Heart right ventricle (tissue), 16 donors: ENCODE data around the gene FAXDC2. TPM values are rescaled to one million over a fixed set of nuclear protein-coding genes. Genes with fewer than 3 reads are reported as not detected.

Source experiments
- ATAC-seq, 8 donors: fragments of 200-7000 bp; cut with Tn5 transposase; one replicate each; pipeline ENCODE4 v1.9.1; 2020; ENCODE audit warnings: mild to moderate bottlenecking in 8 of 8, moderate library complexity in 8 of 8, moderate number of reproducible peaks in 1 of 8
- DNase-seq, 2 donors: peaks; one replicate each; pipeline ENCODE4 v3.0.0-alpha.2; 2020
- H3K27ac ChIP-seq, 10 donors: fragments of 200-600 bp; sonication (generic) in 2 of 10; one replicate each; pipeline versions ENCODE4 v1.5.0 to v1.8.0; 2020 to 2022; ENCODE audit warnings: mild to moderate bottlenecking in 3 of 10
- H3K27me3 ChIP-seq, 7 donors: fragments of 200-600 bp; one replicate each; pipeline ENCODE4 v1.8.0; 2021 to 2022; ENCODE audit warnings: mild to moderate bottlenecking in 2 of 7
- H3K36me3 ChIP-seq, 9 donors: fragments of 200-600 bp; sonication (generic) in 1 of 9; one replicate each; pipeline versions ENCODE4 v1.5.0 to v1.8.0; 2020 to 2022; ENCODE audit warnings: mild to moderate bottlenecking in 2 of 9
- H3K4me1 ChIP-seq, 9 donors: fragments of 200-600 bp; sonication (generic) in 1 of 9; one replicate each; pipeline versions ENCODE4 v1.5.0 to v1.8.0; 2020 to 2022; ENCODE audit warnings: mild to moderate bottlenecking in 4 of 9
- H3K4me3 ChIP-seq, 10 donors: fragments of 200-600 bp; sonication (generic) in 2 of 10; one replicate each; pipeline versions ENCODE4 v1.5.0 to v1.8.0; 2020 to 2022; ENCODE audit warnings: mild to moderate bottlenecking in 7 of 10, moderate library complexity in 2 of 10
- H3K9me3 ChIP-seq, 11 donors: fragments of 200-600 bp in 10 of 11; sonication (generic) in 2 of 11; one replicate each; pipeline versions ENCODE4 v1.5.0 to v1.8.0; 2013 to 2022; ENCODE audit warnings: mild to moderate bottlenecking in 2 of 11, control low read depth in 1 of 11, moderate library complexity in 1 of 11
- WGBS, 2 donors: extraction: QIAGEN DNeasy Blood & Tissue Kit; methylation state at CpG; one replicate each; pipeline ENCODE4 v1.1.7; 2013; ENCODE audit warnings: inconsistent platforms in 1 of 2; 5-methylcytosine and 5-hydroxymethylcytosine counted together
- intact Hi-C, 10 donors: fragments of 100-400 bp; cut with DNase I; formaldehyde crosslinking; loops; one replicate each; pipeline versions ENCODE4 v1.11.1 to v1.14.2; 2022
- polyA plus RNA-seq, 2 donors: library from polyadenylated mRNA; stranded (reverse); fragments of 200-250 nt; gene quantifications; one replicate each; pipeline ENCODE4 v1.2.3, GENCODE V29; 2013
- total RNA-seq, 10 donors: library from RNA; stranded (reverse); fragmentation: NEBNext Ultra II Directional in 3 of 10; extraction: Animal tissue kit (Norgen Biotek cat#: 25700) in 3 of 10; gene quantifications; one replicate each; pipeline versions ENCODE4 v1.2.1 to v1.2.4, GENCODE V29; 2021 to 2023
- TF ChIP-seq, protein P1 (sequence below), 9 donors: fragments of 200-600 bp; sonication (generic) in 2 of 9; IDR thresholded peaks; one replicate each; pipeline versions ENCODE4 v1.5.0 to v1.8.0; 2021 to 2022; ENCODE audit warnings: antibody characterized with exemption in 9 of 9, mild to moderate bottlenecking in 5 of 9, moderate library complexity in 1 of 9
- donor health status: Arrhythmogenic right ventricular cardiomyopathy.
- donor health status: ischemic (EF 13 %, LVEDD 7.1; RV severe dilation, severe dysfunction).
- donor health status: healthy with polysubstance abuse.
- donor health status: DM: no; HTN: yes; CAD: no.
- donor health status: DM: no; HTN: no; CAD: no.
- donor health status: ischemic (EF 25% LVEDD 6.9; RV normal size, moderate dysfunction).
- donor health status: ischemic (EF 25% LVEDD 5.7; RV mildly dilated, moderate dysfunction).
- donor health status: healthy.
- donor health status: DM: yes; HTN: yes; CAD: no.
- donor health status: Ischemic cardiomyopathy.
- donor health status: ischemic (EF 35%, LVEDD 5.7; RV mildly dilated, moderate dysfunction).
- donor health status: nonischemic (EF 11% LVEDD 7.7; RV severe dilation, severe dysfunction).
- donor health status: DM: yes; HTN: yes; CAD: no.
- donor health status: PGD.
- donor health status: ischemic (EF 29% LVEDD 5.4; RV normal size, mild dysfunction).
- donor health status: nonischemic (EF 23%, LVEDD 6.1; RV moderate dilation, normal function).

The FAXDC2 gene
- total and polyA plus RNA-seq, 12 donors: 4.8 to 31.5 (median 20.9) TPM

DNA sequence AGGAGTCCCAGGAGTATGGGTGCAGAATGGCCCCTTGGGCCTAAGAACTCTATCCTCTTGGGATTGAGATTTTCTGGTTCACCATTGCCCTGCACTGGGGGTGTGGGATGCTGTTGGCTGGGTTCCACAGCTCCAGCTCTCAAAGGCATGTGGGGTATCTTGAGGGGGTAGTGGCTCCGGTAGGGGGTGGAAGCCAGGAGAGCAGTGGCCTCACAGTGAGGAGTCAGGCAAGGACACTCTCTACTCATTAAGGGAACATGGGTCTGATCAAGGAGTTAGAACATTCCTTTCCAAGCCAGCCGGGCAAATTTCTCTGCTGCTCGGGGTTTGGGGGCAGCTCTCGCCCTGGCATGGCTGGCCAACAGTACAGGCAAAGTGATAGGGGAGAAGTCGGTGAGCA is 62.2 kb downstream of the FAXDC2 start:
- Histone ChIP-seq H3K27me3 (no peaks in the 10 kb centered on the region), H3K4me3 (no peak overlapping the region), H3K36me3 (peaks cover 0 to 36% (median 19%) of the 10 kb centered on the region in 9 donors), H3K4me1 (peaks cover 24 to 72% (median 53%) of the 10 kb centered on the region in 9 donors), H3K27ac (peak overlapping the region in 8 of 10 donors; percentile 2 to 56 (median 13)), H3K9me3 (no peaks in the 10 kb centered on the region)
- TF ChIP-seq, protein P1, sequence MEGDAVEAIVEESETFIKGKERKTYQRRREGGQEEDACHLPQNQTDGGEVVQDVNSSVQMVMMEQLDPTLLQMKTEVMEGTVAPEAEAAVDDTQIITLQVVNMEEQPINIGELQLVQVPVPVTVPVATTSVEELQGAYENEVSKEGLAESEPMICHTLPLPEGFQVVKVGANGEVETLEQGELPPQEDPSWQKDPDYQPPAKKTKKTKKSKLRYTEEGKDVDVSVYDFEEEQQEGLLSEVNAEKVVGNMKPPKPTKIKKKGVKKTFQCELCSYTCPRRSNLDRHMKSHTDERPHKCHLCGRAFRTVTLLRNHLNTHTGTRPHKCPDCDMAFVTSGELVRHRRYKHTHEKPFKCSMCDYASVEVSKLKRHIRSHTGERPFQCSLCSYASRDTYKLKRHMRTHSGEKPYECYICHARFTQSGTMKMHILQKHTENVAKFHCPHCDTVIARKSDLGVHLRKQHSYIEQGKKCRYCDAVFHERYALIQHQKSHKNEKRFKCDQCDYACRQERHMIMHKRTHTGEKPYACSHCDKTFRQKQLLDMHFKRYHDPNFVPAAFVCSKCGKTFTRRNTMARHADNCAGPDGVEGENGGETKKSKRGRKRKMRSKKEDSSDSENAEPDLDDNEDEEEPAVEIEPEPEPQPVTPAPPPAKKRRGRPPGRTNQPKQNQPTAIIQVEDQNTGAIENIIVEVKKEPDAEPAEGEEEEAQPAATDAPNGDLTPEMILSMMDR (IDR thresholded peaks at IDR 0.05): no peak
- DNase-seq (no peak), ATAC-seq (peak in 6 of 8 donors; percentile 24 to 81 (median 40))
- WGBS, 2 donors: 42 to 47% methylated on average over 5 of the region's 5 CpGs
- intact Hi-C loops: no loop called here

GRCh38 chr5:154786414-154786813 is 64.0 kb downstream of the FAXDC2 start:
- DNase-seq (no peak), ATAC-seq (no peak)
- H3K27ac ChIP-seq: peak overlapping the region in 4 of 10 donors; percentile 2 to 21 (median 6)
- intact Hi-C loops: no loop called here
- peaks cover 0 to 18% (median 12%) of the 10 kb centered on the region in 9 donors for H3K36me3 ChIP-seq
- no peak overlapping the region for H3K4me3 ChIP-seq
- H3K27me3 ChIP-seq: no peaks in the 10 kb centered on the region
- 46 to 55% methylated on average over 2 of the region's 2 CpGs for WGBS, 2 donors
- peaks cover 31 to 87% (median 71%) of the 10 kb centered on the region in 9 donors for H3K4me1 ChIP-seq
- H3K9me3 ChIP-seq: no peaks in the 10 kb centered on the region
- TF ChIP-seq, protein P1 (IDR thresholded peaks at IDR 0.05): no peak

DNA sequence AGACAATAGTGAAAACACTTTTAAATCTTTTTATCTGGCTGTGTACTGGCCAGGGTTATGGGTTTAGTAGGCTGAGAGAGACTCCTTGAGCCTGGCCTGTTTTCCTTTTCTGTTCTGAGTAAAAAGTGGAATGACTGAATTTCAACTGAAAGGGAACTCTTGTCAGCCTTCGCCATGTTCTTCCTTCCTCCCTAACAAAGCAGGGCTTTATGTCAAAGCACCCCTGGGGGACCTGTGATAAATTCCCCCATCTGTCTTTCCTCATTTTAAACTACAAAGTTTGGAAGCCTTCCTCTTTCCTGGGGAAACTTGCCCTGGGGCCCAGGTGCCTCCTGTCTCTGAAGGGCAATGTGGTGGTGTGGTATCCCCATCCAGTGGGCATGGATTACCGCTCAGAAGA is 65.5 kb downstream of the FAXDC2 start:
- H3K27ac ChIP-seq: peak overlapping the region in 3 of 10 donors; percentile 51 to 79 (median 62)
- H3K4me1 ChIP-seq: peaks cover 31 to 100% (median 85%) of the 10 kb centered on the region in 9 donors
- TF ChIP-seq, protein P1 (IDR thresholded peaks at IDR 0.05): no peak

GRCh38 chr5:154783774-154784460 is 66.5 kb downstream of the FAXDC2 start:
- peak; percentile 59 to 79 (median 70) for ATAC-seq
- WGBS, 2 donors: 62% methylated on average over 11 of the region's 11 CpGs

More for the DNA sequence above, 65.5 kb downstream of the FAXDC2 start:
- Histone ChIP-seq H3K36me3 (peaks cover 0 to 2% (median 0%) of the 10 kb centered on the region in 9 donors), H3K27me3 (no peaks in the 10 kb centered on the region), H3K9me3 (no peaks in the 10 kb centered on the region), H3K4me3 (no peak overlapping the region)
- DNase-seq: no peak
- intact Hi-C loops: no loop called here
- ATAC-seq: no peak
- WGBS, 2 donors: 74 to 79% methylated on average over 2 of the region's 2 CpGs

More at GRCh38 chr5:154783774-154784460, 66.5 kb downstream of the FAXDC2 start:
- Histone ChIP-seq H3K4me3 (no peak overlapping the region), H3K27me3 (no peaks in the 10 kb centered on the region), H3K36me3 (no peaks in the 10 kb centered on the region), H3K27ac (peak overlapping the region in 9 of 10 donors; percentile 39 to 79 (median 62)), H3K9me3 (no peaks in the 10 kb centered on the region), H3K4me1 (peaks cover 31 to 100% (median 93%) of the 10 kb centered on the region in 9 donors)
- intact Hi-C loops: no loop called here
- TF ChIP-seq, protein P1 (IDR thresholded peaks at IDR 0.05): no peak
- DNase-seq: peak in 1 of 2 donors; percentile 24
